HCT116 (cell line): Measurements from ENCODE around the gene GJA1. TPM values are rescaled to one million over a fixed set of nuclear protein-coding genes. Genes with fewer than 3 reads are reported as not detected.

Experiments used
- ATAC-seq: fragments of 200-7000 bp; cut with Tn5 transposase; 2 replicates; pipeline ENCODE4 v1.9.1; 2020; ENCODE audit warnings: mild to moderate bottlenecking, moderate library complexity
- BruUV-seq: library from RNA; stranded (reverse); fragments of 400-500 nt; replicated peaks from 2 replicates; lab custom pipeline; 2021; lab: Mats Ljungman, UMichigan
- CTCF ChIA-PET: fragments of 300-600 bp; sonication (Branson Sonifier 250); formaldehyde crosslinking; loops from one replicate; lab custom pipeline; 2021; ENCODE audit warnings: antibody characterized with exemption; lab: Charles Lee
- POLR2A ChIA-PET: fragments of 300-600, 350-600 bp; sonication (Branson Sonifier 250); formaldehyde crosslinking; loops from one replicate; lab custom pipeline; 2021; ENCODE audit warnings: antibody characterized with exemption; lab: Charles Lee
- RAD21 ChIA-PET, 2 experiments: fragments of 300-600 bp; sonication (Branson Sonifier 250); formaldehyde crosslinking; loops; one replicate each; lab custom pipeline; 2023; ENCODE audit warnings: low total read pairs in 2 of 2; ENCODE audit not compliant: uncharacterized antibody in 2 of 2, unreplicated experiment in 2 of 2, low non-redundant PET in 1 of 2; lab: Charles Lee
- DNase-seq: peaks from one replicate; pipeline ENCODE4 v3.0.0-alpha.2; 2010; ENCODE audit warnings: low read depth, low spot score
- H2AFZ ChIP-seq: fragments of 200-600 bp; shearing (Covaris generic), sonication (generic); 2 replicates; pipeline ENCODE4 v1.6.1; 2017; ENCODE audit warnings: low read depth, mixed run types, mixed read lengths, antibody characterized with exemption, low read length; ENCODE audit not compliant: poor library complexity, severe bottlenecking
- H3K27ac ChIP-seq: 2 replicates; pipeline ENCODE4 v1.5.1; 2012; ENCODE audit warnings: low read depth, low read length
- H3K27me3 ChIP-seq: fragments of 200-600 bp; sonication (generic); 2 replicates; pipeline ENCODE4 v1.6.1; 2016; ENCODE audit warnings: mixed run types, low read length, mixed read lengths; ENCODE audit not compliant: insufficient read depth
- H3K36me3 ChIP-seq, 2 experiments: fragments of 200-500 bp in 1 of 2; fragments of 200-600 bp in 1 of 2; sonication (Bioruptor generic) in 1 of 2; sonication (generic) in 1 of 2; 2 replicates each; pipeline versions ENCODE4 v1.5.1 to v1.6.1; 2014 to 2016; ENCODE audit warnings: low read length in 2 of 2, inconsistent platforms in 1 of 2, mixed read lengths in 1 of 2, mixed run types in 1 of 2; ENCODE audit not compliant: insufficient read depth in 2 of 2, control insufficient read depth in 1 of 2
- H3K4me1 ChIP-seq, 2 experiments: fragments of 200-600 bp in 1 of 2; sonication (generic) in 1 of 2; 2 replicates each; pipeline versions ENCODE4 v1.5.1 to v1.6.1; 2012 to 2017; ENCODE audit warnings: low read length in 2 of 2, inconsistent platforms in 1 of 2, mild to moderate bottlenecking in 1 of 2, mixed read lengths in 1 of 2, mixed run types in 1 of 2, moderate library complexity in 1 of 2; ENCODE audit not compliant: insufficient read depth in 2 of 2, control insufficient read depth in 1 of 2
- H3K4me2 ChIP-seq: fragments of 200-600 bp; sonication (generic); 2 replicates; pipeline ENCODE4 v1.6.1; 2017; ENCODE audit warnings: mixed run types, low read length, mixed read lengths
- H3K4me3 ChIP-seq, 2 experiments: fragments of 200-600 bp in 1 of 2; sonication (generic) in 1 of 2; replicated peaks in 1 of 2; 2 replicates each; pipeline ENCODE4 v1.5.1; 2011 to 2016; ENCODE audit warnings: low read length in 2 of 2, control low read depth in 1 of 2, low read depth in 1 of 2, mild to moderate bottlenecking in 1 of 2, mixed read lengths in 1 of 2, mixed run types in 1 of 2
- H3K79me2 ChIP-seq: fragments of 200-600 bp; sonication (generic); 2 replicates; pipeline ENCODE4 v1.6.1; 2017; ENCODE audit warnings: mild to moderate bottlenecking, mixed run types, low read length, moderate library complexity, mixed read lengths; ENCODE audit not compliant: insufficient read depth
- H3K9ac ChIP-seq: fragments of 200-600 bp; sonication (generic); 2 replicates; pipeline ENCODE4 v1.6.1; 2016; ENCODE audit warnings: low read length, mixed read lengths
- H3K9me2 ChIP-seq: fragments of 200-600 bp; sonication (generic), shearing (Covaris generic); 2 replicates; pipeline ENCODE4 v1.6.1; 2017; ENCODE audit warnings: mixed run types, mild to moderate bottlenecking, moderate library complexity; ENCODE audit not compliant: insufficient read depth
- H3K9me3 ChIP-seq, 2 experiments: fragments of 200-500 bp in 1 of 2; fragments of 200-600 bp in 1 of 2; sonication (Bioruptor generic) in 1 of 2; sonication (generic) in 1 of 2; 2 replicates each; pipeline ENCODE4 v1.6.1; 2014 to 2017; ENCODE audit warnings: low read length in 2 of 2, mixed read lengths in 2 of 2, inconsistent platforms in 1 of 2, low read depth in 1 of 2, mild to moderate bottlenecking in 1 of 2, mixed run types in 1 of 2, moderate library complexity in 1 of 2; ENCODE audit not compliant: control insufficient read depth in 1 of 2, insufficient read depth in 1 of 2
- H4K20me1 ChIP-seq: fragments of 200-600 bp; sonication (generic), shearing (Covaris generic); 2 replicates; pipeline ENCODE4 v1.6.1; 2017; ENCODE audit warnings: mixed run types, mild to moderate bottlenecking, moderate library complexity; ENCODE audit not compliant: insufficient read depth
- CBX3 ChIP-seq: IDR thresholded peaks from 2 replicates; pipeline ENCODE4 v1.6.1; 2012; ENCODE audit warnings: low read depth
- CEBPB ChIP-seq: IDR thresholded peaks from 2 replicates; pipeline ENCODE4 v1.6.1; 2012; ENCODE audit warnings: low read depth
- EGR1 ChIP-seq: IDR thresholded peaks from 2 replicates; pipeline ENCODE4 v1.6.1; 2012; ENCODE audit warnings: low read depth
- EZH2 ChIP-seq: fragments of 200-600 bp; sonication (generic); IDR thresholded peaks from 2 replicates; pipeline ENCODE4 v1.6.1; 2017; ENCODE audit warnings: antibody characterized with exemption, mixed run types
- EZH2phosphoT487 ChIP-seq: fragments of 200-600 bp; IDR thresholded peaks from 2 replicates; pipeline ENCODE4 v1.6.1; 2018; ENCODE audit warnings: antibody characterized with exemption, borderline replicate concordance
- JUND ChIP-seq: IDR thresholded peaks from 2 replicates; pipeline ENCODE4 v1.6.1; 2012
- POLR2A ChIP-seq: IDR thresholded peaks from 2 replicates; pipeline ENCODE4 v1.7.0; 2011; ENCODE audit warnings: borderline replicate concordance; ENCODE audit not compliant: insufficient read depth, insufficient read length; ENCODE audit errors: extremely low read depth
- POLR2AphosphoS5 ChIP-seq: IDR thresholded peaks from 2 replicates; pipeline ENCODE4 v1.6.1; 2011; ENCODE audit warnings: mild to moderate bottlenecking, low read depth, low read length, moderate library complexity
- RAD21 ChIP-seq: IDR thresholded peaks from 2 replicates; pipeline ENCODE4 v1.6.1; 2012; ENCODE audit warnings: low read depth, mild to moderate bottlenecking
- SIN3A ChIP-seq: IDR thresholded peaks from 2 replicates; pipeline ENCODE4 v1.6.1; 2012; ENCODE audit warnings: low read depth
- SP1 ChIP-seq: IDR thresholded peaks from 2 replicates; pipeline ENCODE4 v1.6.1; 2012; ENCODE audit warnings: low read depth
- SRF ChIP-seq: IDR thresholded peaks from 2 replicates; pipeline ENCODE4 v1.6.1; 2012; ENCODE audit warnings: low read depth
- TCF7L2 ChIP-seq: IDR thresholded peaks from 2 replicates; pipeline ENCODE4 v1.7.0; 2011; ENCODE audit warnings: borderline replicate concordance, inconsistent platforms; ENCODE audit not compliant: insufficient read depth, insufficient read length; ENCODE audit errors: extremely low read depth
- YY1 ChIP-seq: IDR thresholded peaks from 2 replicates; pipeline ENCODE4 v1.6.1; 2011; ENCODE audit warnings: low read length, low read depth, moderate library complexity, mild to moderate bottlenecking; ENCODE audit not compliant: insufficient replicate concordance; ENCODE audit errors: extremely low read depth
- ZFX ChIP-seq: fragments of 450-650 bp; IDR thresholded peaks from 2 replicates; pipeline ENCODE4 v1.6.1; 2017
- ZNF274 ChIP-seq: fragments of 200-500 bp; sonication (Bioruptor generic); IDR thresholded peaks from 2 replicates; pipeline ENCODE4 v1.6.1; 2014; ENCODE audit warnings: mild to moderate bottlenecking, low read depth, low read length, inconsistent platforms
- intact Hi-C: fragments of 100-400 bp; cut with micrococcal nuclease; formaldehyde crosslinking; loops from 2 replicates; pipeline ENCODE4 v1.10.0; 2022
- total RNA-seq: library from RNA; stranded (reverse); gene quantifications from one replicate; pipeline ENCODE4 v1.2.1, GENCODE V29; 2021; ENCODE audit not compliant: unreplicated experiment
- TF ChIP-seq, protein P1 (sequence below): IDR thresholded peaks from 2 replicates; pipeline ENCODE4 v1.6.1; 2011; ENCODE audit warnings: mild to moderate bottlenecking, low read length, moderate library complexity; ENCODE audit not compliant: insufficient replicate concordance; ENCODE audit errors: extremely low read depth
- TF ChIP-seq, protein P2 (sequence below), 3 experiments: fragments of 200-600 bp in 1 of 3; sonication (generic) in 1 of 3; IDR thresholded peaks in 2 of 3; conservative IDR thresholded peaks in 1 of 3; 2 replicates each; pipeline ENCODE4 v1.5.1; 2012 to 2017; ENCODE audit warnings: low read depth in 2 of 3, low read length in 2 of 3, antibody characterized with exemption in 1 of 3, borderline replicate concordance in 1 of 3, control low read depth in 1 of 3, mild to moderate bottlenecking in 1 of 3, mixed read lengths in 1 of 3, mixed run types in 1 of 3, moderate library complexity in 1 of 3; ENCODE audit not compliant: insufficient read depth in 1 of 3
- TF ChIP-seq, protein P3 (sequence below): IDR thresholded peaks from 2 replicates; pipeline ENCODE4 v1.6.1; 2012

Gene GJA1
- total RNA-seq, 1 experiment from 2014 or later = 1.1 TPM

DNA sequence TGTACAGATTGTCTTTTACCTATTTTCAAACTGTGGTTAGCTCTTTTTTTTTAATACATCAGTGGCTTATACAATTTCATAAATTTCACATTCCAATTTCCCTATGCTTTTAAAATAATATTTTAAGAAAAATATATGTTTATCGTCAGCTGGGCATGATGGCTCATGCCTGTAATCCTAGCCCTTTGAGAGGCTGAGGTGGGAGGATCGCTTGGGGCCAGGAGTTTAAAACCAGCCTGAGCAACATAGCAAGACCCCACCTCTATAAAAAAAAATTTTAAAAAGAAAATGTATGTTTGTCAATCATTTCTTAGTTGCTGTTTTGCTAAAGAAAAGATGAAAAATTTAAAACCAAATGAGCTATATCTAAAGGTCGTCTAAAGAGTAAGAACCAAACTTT, 3.4 kb downstream of the GJA1 start:
- Histone ChIP-seq H3K9me2 (no peaks in the 10 kb centered on the region), H3K27ac (no peak overlapping the region), H4K20me1 (no peaks in the 10 kb centered on the region), H3K4me1 (no peaks in the 10 kb centered on the region), H3K4me2 (no peak overlapping the region), H3K9me3 (no peaks in the 10 kb centered on the region), H3K27me3 (no peaks in the 10 kb centered on the region), H3K36me3 (no peaks in the 10 kb centered on the region), H2AFZ (no peak overlapping the region), H3K4me3 (no peak overlapping the region), H3K9ac (no peak overlapping the region), H3K79me2 (no peaks in the 10 kb centered on the region)
- TF ChIP-seq ZFX = no peak
- no peak for TF ChIP-seq JUND
- no peak for TF ChIP-seq CEBPB
- TF ChIP-seq POLR2AphosphoS5 = no peak
- no peak for TF ChIP-seq SIN3A
- no peak for TF ChIP-seq POLR2A
- TF ChIP-seq SP1 = no peak
- TF ChIP-seq EGR1 = no peak
- no peak for TF ChIP-seq TCF7L2
- no peak for TF ChIP-seq EZH2phosphoT487
- TF ChIP-seq CBX3 = no peak
- TF ChIP-seq, protein P1, sequence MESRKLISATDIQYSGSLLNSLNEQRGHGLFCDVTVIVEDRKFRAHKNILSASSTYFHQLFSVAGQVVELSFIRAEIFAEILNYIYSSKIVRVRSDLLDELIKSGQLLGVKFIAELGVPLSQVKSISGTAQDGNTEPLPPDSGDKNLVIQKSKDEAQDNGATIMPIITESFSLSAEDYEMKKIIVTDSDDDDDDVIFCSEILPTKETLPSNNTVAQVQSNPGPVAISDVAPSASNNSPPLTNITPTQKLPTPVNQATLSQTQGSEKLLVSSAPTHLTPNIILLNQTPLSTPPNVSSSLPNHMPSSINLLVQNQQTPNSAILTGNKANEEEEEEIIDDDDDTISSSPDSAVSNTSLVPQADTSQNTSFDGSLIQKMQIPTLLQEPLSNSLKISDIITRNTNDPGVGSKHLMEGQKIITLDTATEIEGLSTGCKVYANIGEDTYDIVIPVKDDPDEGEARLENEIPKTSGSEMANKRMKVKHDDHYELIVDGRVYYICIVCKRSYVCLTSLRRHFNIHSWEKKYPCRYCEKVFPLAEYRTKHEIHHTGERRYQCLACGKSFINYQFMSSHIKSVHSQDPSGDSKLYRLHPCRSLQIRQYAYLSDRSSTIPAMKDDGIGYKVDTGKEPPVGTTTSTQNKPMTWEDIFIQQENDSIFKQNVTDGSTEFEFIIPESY = no peak
- TF ChIP-seq, protein P2, sequence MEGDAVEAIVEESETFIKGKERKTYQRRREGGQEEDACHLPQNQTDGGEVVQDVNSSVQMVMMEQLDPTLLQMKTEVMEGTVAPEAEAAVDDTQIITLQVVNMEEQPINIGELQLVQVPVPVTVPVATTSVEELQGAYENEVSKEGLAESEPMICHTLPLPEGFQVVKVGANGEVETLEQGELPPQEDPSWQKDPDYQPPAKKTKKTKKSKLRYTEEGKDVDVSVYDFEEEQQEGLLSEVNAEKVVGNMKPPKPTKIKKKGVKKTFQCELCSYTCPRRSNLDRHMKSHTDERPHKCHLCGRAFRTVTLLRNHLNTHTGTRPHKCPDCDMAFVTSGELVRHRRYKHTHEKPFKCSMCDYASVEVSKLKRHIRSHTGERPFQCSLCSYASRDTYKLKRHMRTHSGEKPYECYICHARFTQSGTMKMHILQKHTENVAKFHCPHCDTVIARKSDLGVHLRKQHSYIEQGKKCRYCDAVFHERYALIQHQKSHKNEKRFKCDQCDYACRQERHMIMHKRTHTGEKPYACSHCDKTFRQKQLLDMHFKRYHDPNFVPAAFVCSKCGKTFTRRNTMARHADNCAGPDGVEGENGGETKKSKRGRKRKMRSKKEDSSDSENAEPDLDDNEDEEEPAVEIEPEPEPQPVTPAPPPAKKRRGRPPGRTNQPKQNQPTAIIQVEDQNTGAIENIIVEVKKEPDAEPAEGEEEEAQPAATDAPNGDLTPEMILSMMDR (IDR thresholded peaks at IDR 0.05 in 2 of 3, conservative IDR thresholded peaks at IDR 0.05 in 1 of 3; ENCODE audit: borderline replicate concordance in 1 of 3, insufficient read depth in 1 of 3, low read depth in 2 of 3, low read length in 2 of 3) = no peak
- TF ChIP-seq ZNF274 = no peak
- no peak for TF ChIP-seq SRF
- TF ChIP-seq RAD21 = no peak
- TF ChIP-seq, protein P3, sequence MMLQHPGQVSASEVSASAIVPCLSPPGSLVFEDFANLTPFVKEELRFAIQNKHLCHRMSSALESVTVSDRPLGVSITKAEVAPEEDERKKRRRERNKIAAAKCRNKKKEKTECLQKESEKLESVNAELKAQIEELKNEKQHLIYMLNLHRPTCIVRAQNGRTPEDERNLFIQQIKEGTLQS = no peak
- TF ChIP-seq YY1 = no peak
- no peak for TF ChIP-seq EZH2
- no peak for DNase-seq
- ChIA-PET CTCF (interaction anchor here (1.4 kb wide), 1 partner anchor 411 kb away, joined by 4 read pairs; no protein-coding TSS in a partner anchor), RAD21 (no interaction called here), POLR2A (no interaction called here)
- intact Hi-C loops = no loop called here
- no peak for ATAC-seq
- BruUV-seq = no TSS peak
